ENCODE results near the gene RHEBL1.

Gene RHEBL1

GRCh38 chr12:49036029-49036428 is 33.8 kb downstream of the RHEBL1 start:
- no peak for DNase-seq

- no peak for DNase-seq
These were observed 35.5 kb downstream of the RHEBL1 start for GRCh38 chr12:49034286-49034622.

- DNase-seq = no peak
These were observed 36.0 kb downstream of the RHEBL1 start for GRCh38 chr12:49033611-49034285.

GRCh38 chr12:49032679-49033447 is 36.9 kb downstream of the RHEBL1 start:
- no peak for DNase-seq

- no peak for DNase-seq
These were observed 37.5 kb downstream of the RHEBL1 start for GRCh38 chr12:49032276-49032675.

GRCh38 chr12:49031573-49032161 is 38.1 kb downstream of the RHEBL1 start:
- DNase-seq = no peak

GRCh38 chr12:49030714-49031572 is 38.8 kb downstream of the RHEBL1 start:
- DNase-seq = no peak

- no peak for DNase-seq
These were observed 39.7 kb downstream of the RHEBL1 start for GRCh38 chr12:49030119-49030518.

- DNase-seq = no peak
These were observed 41.0 kb downstream of the RHEBL1 start for GRCh38 chr12:49028666-49029275.

- DNase-seq = no peak
These were observed 41.8 kb downstream of the RHEBL1 start for GRCh38 chr12:49027846-49028555.

- DNase-seq = no peak
These were observed 42.9 kb downstream of the RHEBL1 start for GRCh38 chr12:49026678-49027480.

- DNase-seq = no peak
These were observed 43.7 kb downstream of the RHEBL1 start for GRCh38 chr12:49026101-49026500.

- no peak for DNase-seq
These were observed 44.3 kb downstream of the RHEBL1 start for GRCh38 chr12:49025463-49025862.

- no peak for DNase-seq
These were observed 45.2 kb downstream of the RHEBL1 start for GRCh38 chr12:49024543-49024942.

- no peak for DNase-seq
These were observed 46.0 kb downstream of the RHEBL1 start for GRCh38 chr12:49023812-49024211.

GRCh38 chr12:49022558-49023178 is 47.1 kb downstream of the RHEBL1 start:
- no peak for DNase-seq

GRCh38 chr12:49021292-49021915 is 48.4 kb downstream of the RHEBL1 start:
- no peak for DNase-seq

GRCh38 chr12:49020441-49020840 is 49.3 kb downstream of the RHEBL1 start:
- no peak for DNase-seq

- DNase-seq = peak; percentile 19
These were observed 50.1 kb downstream of the RHEBL1 start for GRCh38 chr12:49019443-49020324.
